Neural crest cell (in vitro differentiated cells): ENCODE data around the gene ZCCHC2. TPM values are rescaled to one million over a fixed set of nuclear protein-coding genes. Genes with fewer than 3 reads are reported as not detected.

Experiments used
- DNase-seq: peaks from one replicate; pipeline ENCODE4 v3.0.0; 2021; ENCODE audit warnings: low read depth, mixed read lengths, low spot score
- H3K27ac Mint-ChIP-seq: one replicate; pipeline ENCODE4 v1.8.0; 2021; ENCODE audit warnings: mild to moderate bottlenecking, mixed read lengths; ENCODE audit not compliant: unreplicated experiment
- H3K27me3 Mint-ChIP-seq: 2 replicates; pipeline ENCODE4 v1.8.0; 2021; ENCODE audit warnings: low read depth, mild to moderate bottlenecking, mixed read lengths
- H3K36me3 Mint-ChIP-seq: 2 replicates; pipeline ENCODE4 v1.8.0; 2021; ENCODE audit warnings: low read depth, mild to moderate bottlenecking, mixed read lengths
- H3K4me1 Mint-ChIP-seq: 2 replicates; pipeline ENCODE4 v1.8.0; 2021; ENCODE audit warnings: mixed read lengths
- H3K4me3 Mint-ChIP-seq: one replicate; pipeline ENCODE4 v1.8.0; 2021; ENCODE audit warnings: mild to moderate bottlenecking, mixed read lengths
- H3K9me3 Mint-ChIP-seq: 2 replicates; pipeline ENCODE4 v1.8.0; 2021; ENCODE audit warnings: mixed read lengths
- total RNA-seq: library from RNA; stranded (reverse); gene quantifications from 2 replicates; pipeline ENCODE4 v1.2.1, GENCODE V29; 2021
- TF ChIP-seq, protein P1 (sequence below): fragments of 200-600 bp; sonication (generic); conservative IDR thresholded peaks from 2 replicates; pipeline ENCODE4 v1.5.0; 2021; ENCODE audit warnings: antibody characterized with exemption, mild to moderate bottlenecking

The ZCCHC2 gene
- total RNA-seq, 1 donor from 2014 or later: 14.7 TPM

DNA sequence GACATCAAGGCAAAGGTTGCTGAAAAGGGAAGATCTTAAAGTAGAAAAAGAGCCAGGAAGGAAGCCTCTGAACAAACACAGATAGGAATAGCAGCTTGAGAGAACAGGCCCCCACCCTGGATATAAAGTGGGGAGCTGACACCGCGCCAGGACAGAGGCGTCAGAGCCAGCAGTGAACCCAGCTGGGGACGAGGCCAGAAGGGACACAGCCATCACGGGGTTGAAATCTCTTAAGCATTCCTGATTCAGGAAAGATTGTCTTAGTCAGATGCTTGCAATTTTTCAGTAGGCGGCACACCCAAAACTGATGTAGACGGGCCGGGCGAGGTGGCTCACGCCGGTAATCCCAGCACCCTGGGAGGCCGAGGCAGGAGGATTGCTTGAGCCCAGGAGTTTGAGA, 98.7 kb downstream of the ZCCHC2 start:
- H3K27ac Mint-ChIP-seq: no peak overlapping the region
- DNase-seq: no peak
- H3K4me1 Mint-ChIP-seq: peaks cover 4% of the 10 kb centered on the region
- H3K27me3 Mint-ChIP-seq: no peaks in the 10 kb centered on the region
- H3K4me3 Mint-ChIP-seq: no peak overlapping the region
- no peaks in the 10 kb centered on the region for H3K36me3 Mint-ChIP-seq
- no peaks in the 10 kb centered on the region for H3K9me3 Mint-ChIP-seq
- TF ChIP-seq, protein P1, sequence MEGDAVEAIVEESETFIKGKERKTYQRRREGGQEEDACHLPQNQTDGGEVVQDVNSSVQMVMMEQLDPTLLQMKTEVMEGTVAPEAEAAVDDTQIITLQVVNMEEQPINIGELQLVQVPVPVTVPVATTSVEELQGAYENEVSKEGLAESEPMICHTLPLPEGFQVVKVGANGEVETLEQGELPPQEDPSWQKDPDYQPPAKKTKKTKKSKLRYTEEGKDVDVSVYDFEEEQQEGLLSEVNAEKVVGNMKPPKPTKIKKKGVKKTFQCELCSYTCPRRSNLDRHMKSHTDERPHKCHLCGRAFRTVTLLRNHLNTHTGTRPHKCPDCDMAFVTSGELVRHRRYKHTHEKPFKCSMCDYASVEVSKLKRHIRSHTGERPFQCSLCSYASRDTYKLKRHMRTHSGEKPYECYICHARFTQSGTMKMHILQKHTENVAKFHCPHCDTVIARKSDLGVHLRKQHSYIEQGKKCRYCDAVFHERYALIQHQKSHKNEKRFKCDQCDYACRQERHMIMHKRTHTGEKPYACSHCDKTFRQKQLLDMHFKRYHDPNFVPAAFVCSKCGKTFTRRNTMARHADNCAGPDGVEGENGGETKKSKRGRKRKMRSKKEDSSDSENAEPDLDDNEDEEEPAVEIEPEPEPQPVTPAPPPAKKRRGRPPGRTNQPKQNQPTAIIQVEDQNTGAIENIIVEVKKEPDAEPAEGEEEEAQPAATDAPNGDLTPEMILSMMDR: no peak

DNA sequence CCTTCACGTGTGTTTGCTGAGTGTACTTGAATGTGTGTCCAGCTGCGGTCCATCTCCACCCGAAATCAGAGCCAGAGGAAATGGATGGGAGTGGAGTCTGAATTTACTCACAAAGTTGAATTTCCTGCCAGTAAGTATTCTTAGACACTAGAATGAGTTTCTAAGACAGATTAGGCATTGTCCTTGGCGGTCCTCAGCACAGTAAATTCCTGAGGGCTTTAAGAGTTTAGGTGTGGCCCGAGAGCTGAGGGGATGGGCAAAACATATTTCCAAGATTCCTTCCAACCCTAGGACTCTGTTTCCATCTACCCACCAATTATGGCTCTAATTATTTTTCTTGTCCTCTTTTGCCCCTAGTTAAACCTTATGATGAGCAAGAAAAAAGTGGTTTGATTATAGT, 102.2 kb downstream of the ZCCHC2 start:
- Mint-ChIP-seq H3K9me3 (peaks cover 2% of the 10 kb centered on the region), H3K36me3 (no peaks in the 10 kb centered on the region), H3K27ac (no peak overlapping the region), H3K4me1 (peaks cover 4% of the 10 kb centered on the region), H3K4me3 (no peak overlapping the region), H3K27me3 (no peaks in the 10 kb centered on the region)
- DNase-seq: no peak
- TF ChIP-seq, protein P1: no peak

Other genes with a start within 250 kb of the ZCCHC2 start
- gene TNFRSF11A, start 197.7 kb upstream of the ZCCHC2 start, total RNA-seq: 0.05 and 0.16 TPM in 2 replicates
- gene PHLPP1, start 192.5 kb downstream of the ZCCHC2 start, total RNA-seq: 27.5 and 29.6 TPM in 2 replicates